ENCODE results near the gene ILF3.

The ILF3 gene

DNA sequence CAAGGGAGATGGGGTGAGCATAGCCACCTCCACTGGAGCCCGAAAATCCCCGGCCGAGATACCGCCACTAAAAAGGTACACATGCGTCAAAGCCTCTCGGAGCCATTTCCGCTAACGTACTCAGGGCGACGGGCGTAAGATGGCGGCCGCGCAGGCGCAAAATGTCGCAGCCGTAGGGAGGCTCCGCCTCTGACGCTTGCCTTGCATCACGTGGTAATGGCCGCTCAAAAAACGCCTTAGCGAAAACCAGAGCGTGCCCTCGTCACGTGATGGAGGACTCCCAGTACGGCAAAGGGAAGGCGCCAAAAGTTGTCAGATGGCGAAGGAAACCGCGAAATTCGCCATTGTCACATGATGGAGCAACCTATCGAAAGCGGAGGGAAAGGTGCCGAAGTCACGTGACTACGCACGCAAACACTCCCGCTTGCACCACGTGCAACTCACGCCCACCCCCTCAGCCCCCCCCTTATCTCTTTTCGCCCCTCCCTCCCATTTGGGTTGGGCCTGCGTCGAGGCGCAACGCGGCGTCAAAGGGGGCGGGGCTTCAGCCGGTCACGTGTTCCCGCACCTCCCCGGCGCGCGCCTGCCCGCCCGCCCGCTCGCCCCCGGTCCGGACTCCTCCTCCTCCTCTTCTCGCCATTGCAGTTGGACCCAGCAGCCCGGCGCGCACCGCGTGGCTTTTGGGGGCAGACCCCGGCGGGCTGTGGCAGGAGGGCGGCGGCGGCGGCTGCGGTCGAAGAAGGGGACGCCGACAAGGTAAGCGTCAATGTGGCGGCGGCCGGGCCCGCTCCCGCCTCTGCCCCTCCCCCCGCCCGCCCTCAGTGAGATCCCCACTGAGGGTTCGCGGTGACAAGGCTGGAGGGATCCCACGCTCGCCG is at the start of gene ILF3:
ILF3 (plus strand) TSS at position 615 of the 878 bp plus-strand sequence. CDS start 16,260 bp downstream, outside the sequence.
- DNase-seq = peak; percentile 100

DNA sequence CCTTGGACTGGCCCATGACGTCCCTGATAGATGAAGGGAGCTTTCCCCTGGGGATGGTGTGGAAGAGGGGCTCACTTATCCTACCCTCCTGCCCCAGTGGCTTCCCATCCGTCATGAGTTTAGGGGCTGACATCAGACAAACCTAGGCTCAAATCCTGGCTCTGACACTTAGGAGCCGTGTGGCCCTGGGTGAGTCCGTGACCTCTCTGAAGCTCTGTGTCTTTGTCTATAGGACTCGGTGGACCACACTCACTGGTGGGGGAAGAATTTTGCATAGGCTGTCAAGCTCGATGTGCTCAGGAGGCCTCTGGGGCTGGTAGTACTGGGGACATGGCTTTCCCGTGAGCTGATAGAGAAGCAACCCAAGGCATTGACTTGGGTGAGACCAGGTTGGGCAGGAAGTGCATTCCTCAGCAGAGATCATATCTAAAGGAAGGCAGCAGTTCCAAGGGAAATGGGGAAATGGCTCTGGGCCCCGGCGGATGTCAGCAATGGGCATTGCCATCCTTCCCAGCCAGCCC is 49.6 kb upstream of the ILF3 start:
- DNase-seq = no peak

DNA sequence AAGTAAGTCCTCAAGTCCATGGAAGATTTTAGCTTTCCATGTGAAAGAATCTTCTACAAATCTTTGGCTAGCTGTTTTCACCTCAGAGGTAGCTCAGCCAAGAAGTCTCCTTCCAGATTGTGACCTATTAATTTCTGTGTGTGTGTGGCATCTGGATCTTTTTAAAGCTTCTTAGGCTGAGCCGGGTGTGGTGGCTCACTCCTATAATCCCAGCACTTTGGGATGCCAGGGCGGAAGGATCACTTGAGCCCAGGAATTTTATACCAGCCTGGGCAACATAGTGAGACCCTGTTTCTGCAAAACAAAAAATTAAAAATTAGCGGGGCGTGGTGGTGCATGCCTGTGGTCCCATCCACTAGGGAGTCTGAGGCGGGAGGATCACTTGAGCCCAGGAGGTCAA is 42.2 kb upstream of the ILF3 start:
- no peak for DNase-seq

DNA sequence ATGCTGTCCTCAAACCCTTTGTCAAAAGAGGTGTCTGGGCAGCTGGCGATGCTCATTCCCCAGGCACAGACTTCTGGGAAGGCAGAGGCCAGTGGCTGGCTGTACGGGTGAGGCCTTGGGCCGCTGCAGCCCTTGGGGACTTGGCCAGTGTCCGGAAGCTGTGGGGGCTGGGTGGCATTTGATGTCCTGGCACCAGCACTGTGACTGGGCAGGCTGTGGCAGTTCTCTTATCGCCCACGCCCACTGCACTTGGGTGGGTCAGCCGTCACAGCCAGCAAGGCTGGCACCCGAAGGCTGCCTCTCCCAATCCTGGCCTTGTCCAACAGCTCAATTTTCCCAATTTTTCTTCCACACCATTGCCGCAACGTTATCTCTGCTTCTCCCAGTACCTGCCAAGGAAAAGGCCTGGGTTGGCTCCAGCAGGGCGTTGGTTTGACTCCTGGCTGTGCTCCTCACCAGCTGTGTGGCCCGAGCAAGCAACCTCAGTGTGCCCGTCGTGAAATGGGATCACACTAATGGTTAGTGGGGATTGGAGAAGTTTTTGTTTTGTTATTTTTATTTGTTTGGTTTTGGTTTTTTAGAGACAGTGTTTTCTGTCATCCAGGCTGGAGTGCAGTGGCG is 41.5 kb upstream of the ILF3 start:
- DNase-seq = no peak

DNA sequence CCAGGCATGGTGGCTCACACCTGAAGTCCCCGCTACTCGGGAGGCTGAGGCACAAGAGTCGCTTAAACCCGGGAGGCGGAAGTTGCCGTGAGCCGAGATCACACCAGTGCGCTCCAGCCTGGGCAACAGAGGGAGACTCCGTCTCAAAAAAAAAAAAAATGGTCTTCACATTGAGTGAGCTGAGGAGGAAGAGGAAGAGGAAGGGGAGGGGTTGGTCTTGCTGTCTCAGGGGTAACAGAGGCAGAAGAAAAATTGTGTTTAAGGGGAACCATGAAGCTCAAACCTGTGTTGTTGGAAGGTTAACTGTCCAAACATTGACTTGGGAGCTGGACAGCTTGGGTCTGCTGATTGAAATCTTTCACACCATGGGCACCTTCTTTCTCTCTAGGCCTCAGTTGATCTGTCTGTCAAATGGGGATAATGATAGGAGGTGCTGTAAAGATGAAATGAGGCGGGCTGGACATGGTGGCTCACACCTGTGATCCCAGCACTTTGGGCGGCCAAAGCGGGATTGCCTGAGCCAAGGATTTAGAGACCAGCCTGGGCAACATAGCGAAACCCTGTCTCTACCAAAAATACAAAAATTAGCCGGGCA is 38.6 kb upstream of the ILF3 start:
- DNase-seq = no peak

DNA sequence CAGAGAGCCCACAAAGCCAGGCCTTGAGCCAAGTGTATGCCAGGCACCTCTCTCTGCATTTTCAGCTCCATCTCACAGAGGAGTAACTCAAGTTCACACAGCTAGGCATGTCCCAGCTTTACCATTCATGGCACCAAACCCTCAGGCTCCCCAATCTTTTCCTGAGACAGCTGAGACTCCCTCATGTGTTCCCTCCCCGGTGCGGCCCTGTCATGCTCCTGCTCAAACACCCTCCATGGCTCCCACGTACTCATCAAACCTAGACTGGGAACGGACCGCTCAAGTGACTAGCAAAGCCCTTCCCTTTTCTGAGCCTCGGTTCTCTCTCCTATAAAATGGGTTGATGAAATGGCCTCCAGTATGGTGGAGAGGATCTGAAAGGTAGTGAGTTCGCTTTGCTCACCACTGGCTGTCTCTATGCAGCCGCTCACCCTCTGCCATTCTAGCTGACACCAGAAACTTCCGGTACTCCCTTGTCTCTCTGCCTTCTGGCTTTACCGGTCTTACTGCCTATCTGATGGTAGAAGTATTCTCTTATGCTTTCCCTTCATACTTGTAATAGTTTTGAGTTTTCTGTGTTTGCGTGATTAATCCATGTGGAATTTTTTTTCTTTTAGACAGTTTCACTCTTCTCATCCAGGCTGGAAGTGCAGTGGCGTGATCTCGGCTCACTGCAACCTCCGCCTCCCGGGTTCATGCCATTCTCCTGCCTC is 36.6 kb upstream of the ILF3 start:
- DNase-seq = no peak

DNA sequence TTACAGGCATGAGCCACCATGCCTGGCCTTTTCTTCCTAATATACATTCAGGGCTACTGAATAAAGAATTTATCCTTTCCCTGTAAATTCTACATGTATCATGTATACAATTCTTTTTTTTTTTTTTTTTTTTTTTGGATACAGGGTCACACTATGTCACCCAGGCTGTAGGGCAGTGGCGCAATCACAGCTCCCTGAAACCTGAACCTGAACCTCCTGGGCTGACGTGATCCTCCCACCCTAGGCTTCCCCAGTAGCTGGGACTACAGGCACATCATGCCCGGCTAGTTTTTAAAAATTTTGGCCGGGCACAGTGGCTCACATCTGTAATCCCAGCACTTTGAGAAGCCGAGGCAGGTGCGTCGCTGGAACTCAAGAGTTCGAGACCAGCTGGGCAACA is 35.3 kb upstream of the ILF3 start:
- DNase-seq = no peak

DNA sequence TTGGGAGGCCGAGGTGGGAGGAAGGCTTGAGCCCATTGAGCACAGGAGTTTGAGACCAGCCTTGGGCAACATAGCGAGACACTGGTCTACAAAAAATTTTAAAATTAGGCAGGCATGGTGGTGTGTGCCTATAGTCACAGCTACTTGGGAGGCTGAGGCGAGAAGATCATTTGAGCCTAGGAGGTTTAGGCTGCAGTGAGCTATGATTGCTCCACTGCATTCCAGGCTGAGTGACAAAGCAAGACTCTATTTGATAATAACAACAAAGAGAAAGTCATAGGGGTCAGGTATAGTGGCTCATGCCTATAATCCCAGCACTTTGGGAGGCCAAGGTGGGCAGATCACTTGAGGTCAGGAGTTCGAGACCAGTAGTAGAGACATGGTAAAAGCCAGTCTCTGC is 33.4 kb upstream of the ILF3 start:
- DNase-seq = no peak

DNA sequence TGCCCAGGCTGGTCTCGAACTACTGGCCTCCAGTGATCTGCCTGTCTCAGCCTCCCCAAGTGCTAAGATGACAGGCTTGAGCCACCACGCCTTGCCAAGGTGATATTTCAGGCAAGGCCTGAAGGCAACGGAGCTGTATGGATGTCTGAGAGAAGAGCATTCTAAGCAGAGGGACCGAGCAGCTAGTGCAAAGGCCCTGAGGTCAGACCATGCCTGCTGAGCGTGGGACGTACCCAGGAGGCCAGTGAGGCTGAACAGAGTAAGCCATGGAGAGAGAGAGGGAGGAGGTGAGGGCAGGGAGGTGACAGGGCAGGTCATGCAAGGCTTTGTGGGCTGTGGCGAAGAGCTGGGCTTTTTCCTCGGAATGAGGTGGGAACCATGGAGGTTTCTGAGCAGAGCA is 32.2 kb upstream of the ILF3 start:
- DNase-seq = no peak

DNA sequence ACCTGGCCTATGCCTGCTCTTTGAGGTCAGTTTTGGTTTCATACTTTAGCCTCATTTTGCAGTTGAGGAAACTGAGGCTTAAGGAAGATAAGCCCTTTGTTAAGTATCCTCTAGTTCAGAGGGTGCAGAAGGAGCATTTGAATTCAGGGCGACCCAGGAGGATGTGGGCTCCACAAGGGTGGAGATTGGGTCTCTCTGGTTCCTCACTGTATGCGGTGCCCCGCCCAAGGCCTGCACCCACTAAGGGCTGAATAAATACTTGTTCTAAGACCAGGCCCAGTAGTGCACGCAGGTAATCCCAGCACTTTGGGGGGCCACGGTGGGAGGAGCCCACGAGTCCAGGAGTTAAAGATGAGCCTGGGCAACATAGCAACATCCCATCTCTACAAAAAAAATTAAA is 29.6 kb upstream of the ILF3 start:
- no peak for DNase-seq

DNA sequence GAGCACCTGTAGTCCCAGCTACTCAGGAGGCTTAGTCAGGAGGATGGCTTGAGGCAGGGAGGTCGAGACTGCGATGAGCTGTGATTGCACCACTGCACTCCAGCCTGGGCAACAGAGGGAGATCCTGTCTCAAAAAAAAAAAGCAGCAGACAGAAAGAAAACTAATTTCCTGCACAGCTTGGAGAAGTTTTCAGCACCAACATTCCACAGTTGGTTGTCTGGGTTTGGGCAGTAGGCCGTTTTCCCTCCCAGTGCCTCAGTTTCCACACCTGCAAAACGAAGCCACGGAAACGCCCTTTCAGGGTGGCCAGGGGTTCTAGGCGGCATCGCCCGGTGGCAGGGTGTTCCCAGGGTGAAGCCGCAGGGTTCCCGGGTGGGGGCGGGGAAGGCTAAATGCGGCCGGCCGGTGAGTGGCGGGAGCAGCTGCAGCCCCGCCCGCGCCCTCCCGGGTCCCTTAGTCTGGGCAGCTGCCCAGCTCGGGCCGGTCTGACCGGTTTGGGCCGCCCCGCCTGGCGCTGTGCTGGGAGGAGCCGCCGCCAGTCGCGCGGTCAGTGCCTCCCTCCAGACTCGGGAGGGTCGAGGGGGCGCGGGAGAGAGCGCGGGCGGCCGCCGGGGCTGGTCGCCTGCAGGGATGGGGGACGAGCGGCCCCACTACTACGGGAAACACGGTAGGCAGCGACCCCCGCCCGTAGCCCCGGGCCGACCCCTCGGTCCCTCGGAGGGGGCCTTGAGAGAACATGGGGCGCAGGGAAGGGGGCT is 29.0 kb upstream of the ILF3 start, which contains the start of gene SLC44A2:
SLC44A2 (plus strand) TSS at position 551 of the 759 bp plus-strand sequence; CDS start at position 632, 81 bp downstream.
- DNase-seq = no peak

DNA sequence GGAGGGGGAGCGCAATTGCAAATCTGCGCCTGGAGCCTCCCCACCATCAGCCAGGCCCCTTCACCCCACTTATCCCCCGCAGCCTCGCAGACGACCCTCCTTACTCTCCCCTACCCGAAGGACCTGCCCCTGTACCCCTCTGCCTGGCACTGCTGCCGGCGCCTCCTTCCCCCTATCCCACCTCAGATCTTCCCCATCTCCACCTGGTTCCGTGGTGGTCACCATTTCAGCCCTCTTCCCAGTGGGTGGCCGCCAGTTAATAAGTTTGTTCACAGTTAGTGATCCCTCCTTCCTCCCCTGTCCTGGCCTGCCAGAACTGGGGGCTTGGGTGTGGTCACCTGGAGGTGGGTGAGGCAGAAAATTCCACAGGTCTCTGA is 28.4 kb upstream of the ILF3 start:
- DNase-seq = no peak

DNA sequence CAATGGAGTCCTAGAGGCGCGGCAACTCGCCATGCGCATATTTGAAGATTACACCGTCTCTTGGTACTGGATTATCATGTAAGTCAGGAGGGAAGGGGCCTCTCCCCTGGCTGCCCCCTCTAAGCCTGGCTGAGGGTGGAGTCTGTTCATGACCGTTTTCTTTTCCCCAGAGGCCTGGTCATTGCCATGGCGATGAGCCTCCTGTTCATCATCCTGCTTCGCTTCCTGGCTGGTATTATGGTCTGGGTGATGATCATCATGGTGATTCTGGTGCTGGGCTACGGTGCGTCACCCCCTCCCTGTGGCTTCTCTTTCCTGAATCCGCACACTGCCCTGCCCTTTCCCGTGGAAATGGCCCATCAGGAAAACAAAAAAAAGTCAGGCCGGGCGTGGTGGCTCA is 22.3 kb upstream of the ILF3 start:
- no peak for DNase-seq

DNA sequence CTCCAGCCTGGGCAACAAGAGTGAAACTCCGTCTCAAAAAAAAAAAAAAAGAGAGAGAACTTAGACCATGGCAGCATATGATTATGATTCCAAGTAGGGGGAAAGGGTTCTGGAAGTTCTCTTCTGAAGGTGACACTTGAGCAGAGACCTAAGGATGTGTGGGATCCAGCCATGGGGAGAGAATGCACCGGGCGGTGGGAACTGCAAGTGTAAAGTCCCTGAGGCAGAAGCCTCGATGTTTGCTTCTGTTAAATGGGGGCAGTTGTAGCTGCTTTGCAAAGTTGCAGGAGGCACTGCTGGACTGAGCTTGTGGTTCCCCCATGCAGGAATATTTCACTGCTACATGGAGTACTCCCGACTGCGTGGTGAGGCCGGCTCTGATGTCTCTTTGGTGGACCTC is 19.7 kb upstream of the ILF3 start:
- DNase-seq = no peak

DNA sequence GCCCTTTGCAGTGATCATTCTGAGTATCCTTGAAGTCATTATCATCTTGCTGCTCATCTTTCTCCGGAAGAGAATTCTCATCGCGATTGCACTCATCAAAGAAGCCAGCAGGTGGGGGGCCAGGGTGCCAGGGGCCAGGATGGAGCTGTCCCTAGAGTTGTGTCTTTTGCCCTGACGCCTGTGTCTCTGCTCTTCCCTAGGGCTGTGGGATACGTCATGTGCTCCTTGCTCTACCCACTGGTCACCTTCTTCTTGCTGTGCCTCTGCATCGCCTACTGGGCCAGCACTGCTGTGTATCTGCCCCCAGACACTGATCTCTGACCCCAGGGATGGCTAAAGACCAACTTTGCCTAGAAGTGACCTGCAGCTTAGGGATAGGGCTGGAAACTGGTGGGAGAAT is 19.2 kb upstream of the ILF3 start:
- no peak for DNase-seq

DNA sequence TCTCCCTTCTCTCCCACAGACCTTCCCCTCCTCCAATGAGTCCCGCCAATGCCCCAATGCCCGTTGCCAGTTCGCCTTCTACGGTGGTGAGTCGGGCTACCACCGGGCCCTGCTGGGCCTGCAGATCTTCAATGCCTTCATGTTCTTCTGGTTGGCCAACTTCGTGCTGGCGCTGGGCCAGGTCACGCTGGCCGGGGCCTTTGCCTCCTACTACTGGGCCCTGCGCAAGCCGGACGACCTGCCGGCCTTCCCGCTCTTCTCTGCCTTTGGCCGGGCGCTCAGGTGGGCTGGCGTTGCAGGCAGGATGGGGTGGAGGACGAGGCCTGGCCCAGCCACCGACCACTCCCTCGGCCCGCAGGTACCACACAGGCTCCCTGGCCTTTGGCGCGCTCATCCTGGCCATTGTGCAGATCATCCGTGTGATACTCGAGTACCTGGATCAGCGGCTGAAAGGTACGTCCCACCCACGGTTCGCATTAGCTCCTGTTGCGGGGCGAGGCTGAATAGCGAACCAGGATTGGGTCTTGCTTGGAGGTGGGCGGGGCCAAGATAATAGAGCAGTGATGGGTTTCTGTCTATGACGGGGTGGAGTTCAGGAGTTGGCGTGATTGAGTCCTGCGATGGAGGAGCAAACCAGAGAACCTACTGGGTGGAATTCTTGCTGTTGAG is 17.7 kb upstream of the ILF3 start:
- no peak for DNase-seq

DNA sequence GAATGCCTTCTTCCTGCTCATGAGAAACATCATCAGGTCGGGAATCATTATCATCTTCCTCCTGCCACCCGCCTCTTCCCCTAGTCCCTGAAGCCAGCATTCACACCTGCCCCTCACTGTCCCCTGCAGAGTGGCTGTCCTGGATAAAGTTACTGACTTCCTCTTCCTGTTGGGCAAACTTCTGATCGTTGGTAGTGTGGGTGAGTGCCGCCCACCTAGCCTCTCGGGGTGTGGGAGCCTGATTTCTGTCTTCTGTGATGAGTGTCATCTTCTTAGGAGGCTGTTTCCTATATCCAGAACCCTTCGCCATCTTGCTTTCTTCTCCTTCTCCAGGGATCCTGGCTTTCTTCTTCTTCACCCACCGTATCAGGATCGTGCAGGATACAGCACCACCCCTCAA is 16.3 kb upstream of the ILF3 start:
- no peak for DNase-seq

DNA sequence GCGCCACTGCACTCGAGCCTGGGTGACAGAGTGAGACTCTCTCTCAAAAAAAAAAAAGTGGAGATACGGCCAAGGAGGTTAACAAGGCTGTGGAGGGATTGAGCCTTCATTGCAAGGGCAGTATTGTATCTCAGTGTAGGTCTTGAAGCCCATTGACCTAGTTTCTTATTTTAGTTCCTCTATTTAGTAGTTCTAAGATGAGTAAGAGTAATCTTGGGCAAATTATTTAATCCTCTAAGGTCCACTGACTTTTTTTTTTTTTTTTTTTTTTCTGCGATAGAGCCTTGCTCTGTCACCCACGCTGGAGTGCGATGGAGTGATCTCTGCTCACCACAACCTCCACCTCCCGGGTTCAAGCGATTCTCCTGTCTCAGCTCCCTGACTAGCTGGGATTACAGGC is 14.3 kb upstream of the ILF3 start:
- DNase-seq = no peak

DNA sequence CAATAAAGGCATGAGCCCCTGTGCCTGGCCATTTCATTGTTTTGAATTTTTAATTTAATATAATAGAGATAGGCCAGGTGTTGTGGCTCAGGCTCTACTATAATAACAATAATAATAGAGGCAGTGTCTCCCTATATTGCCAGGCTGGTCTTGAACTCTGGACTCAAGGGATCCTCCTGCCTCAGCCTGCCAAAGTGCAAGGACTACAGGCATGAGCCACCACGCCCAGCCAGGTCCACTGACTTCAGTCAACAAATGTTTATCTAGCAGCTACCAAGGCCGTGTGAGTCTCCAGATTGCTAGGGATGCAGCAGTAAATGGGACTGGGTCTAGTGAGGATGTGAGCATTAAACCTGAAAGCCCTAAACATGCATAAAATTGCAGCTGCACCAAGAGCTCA is 13.8 kb upstream of the ILF3 start:
- DNase-seq = no peak

DNA sequence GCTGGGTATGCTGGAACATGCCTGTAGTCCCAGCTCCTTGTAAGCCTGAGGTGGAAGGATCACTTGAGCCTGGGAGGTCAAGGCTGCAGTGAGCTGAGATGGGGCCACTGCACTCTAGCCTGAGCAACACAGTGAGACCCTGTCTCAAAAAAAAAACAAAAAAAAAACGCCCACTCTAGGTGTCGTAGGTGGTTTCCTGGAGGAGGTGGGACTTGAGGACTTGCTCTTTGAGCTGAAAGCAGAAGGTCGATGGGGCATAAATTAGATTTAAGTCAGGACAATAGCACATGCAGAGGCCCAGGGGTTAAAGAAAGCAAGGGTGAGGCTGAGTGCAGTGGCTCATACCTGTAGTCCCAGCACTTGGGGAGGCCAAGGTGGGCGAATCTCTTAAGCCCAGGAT is 12.9 kb upstream of the ILF3 start:
- DNase-seq = no peak

DNA sequence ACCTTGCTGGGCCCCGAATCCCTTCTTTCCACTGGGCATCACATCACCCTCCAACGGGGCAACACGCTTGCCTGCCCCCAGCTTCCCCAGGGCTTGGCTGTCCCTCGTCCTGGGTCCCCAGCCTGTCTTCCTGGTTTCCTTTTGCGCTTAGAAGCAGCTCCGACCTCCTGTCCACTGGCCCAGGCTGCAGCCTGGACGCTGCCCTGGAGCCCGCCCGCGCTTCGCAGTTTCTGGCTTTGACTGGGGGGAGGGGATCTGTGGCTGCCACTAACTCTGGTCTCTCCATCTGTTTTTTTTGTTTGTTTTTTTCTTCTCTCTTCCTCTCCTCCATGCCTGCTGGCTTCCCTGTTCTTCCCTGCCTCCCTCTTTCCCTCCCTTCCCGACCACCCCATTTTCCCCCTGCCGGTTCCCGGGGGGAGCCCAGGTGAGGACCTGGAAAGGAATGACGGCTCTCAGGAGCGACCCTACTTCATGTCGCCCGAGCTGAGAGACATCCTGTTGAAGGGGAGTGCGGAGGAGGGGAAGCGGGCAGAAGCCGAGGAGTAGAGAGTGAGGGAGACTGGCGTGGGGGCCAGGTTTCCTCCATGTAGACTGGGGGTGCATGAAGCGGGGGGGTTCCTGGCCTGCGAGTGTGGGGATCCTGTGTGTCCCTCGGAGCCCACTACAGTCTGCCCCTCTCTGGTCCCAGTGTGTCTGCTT is 11.5 kb upstream of the ILF3 start:
- no peak for DNase-seq
